ENCODE data around the gene ITGA1. TPM values are rescaled to one million over a fixed set of nuclear protein-coding genes. Genes with fewer than 3 reads are reported as not detected.

The ITGA1 gene
- total and polyA plus RNA-seq, 2 donors (not counting 1 experiment from before 2014, with no cell fraction given) = 0.74 TPM; not detected in 1

DNA sequence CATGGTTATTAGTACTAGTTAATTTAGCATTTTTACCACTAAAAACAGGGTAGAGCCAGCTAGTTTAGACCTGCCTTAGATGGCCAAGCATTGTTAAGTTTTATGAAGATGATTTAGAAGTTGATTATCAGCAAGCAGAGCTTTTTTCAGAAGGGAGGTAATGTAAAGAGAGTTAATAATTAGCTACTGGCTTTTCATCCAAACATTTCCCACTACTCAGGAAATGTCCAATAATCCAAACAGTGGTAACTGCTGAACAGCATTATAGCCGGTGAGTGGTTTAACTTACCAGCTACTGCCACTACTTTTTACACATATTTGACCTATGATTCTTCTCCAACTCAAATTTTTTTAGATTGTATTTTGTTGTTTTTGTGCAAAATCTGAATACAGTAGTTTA, 1.7 kb downstream of the ITGA1 start:
- no peaks in the 10 kb centered on the region for H3K9me3 Mint-ChIP-seq (ENCODE audit: insufficient read depth)
- Histone ChIP-seq H3K36me3 (replicated peaks in 1 of 2; ENCODE audit: control extremely low read depth in 1 of 2, control insufficient read depth in 1 of 2, extremely low read depth in 1 of 2, insufficient read depth in 2 of 2, low read length in 1 of 2) (no peaks in the 10 kb centered on the region), H3K4me2 (replicated peaks; ENCODE audit: low read depth, low read length, poor library complexity, severe bottlenecking) (no peak overlapping the region), H3K27ac (ENCODE audit: low read length in 2 of 2) (no peak overlapping the region), H4K20me1 (ENCODE audit: control insufficient read depth, insufficient read depth, low read length, poor library complexity, severe bottlenecking) (no peaks in the 10 kb centered on the region), H2AFZ (ENCODE audit: insufficient read depth, low read depth, low read length, poor library complexity, severe bottlenecking) (no peak overlapping the region), H3K4me1 (ENCODE audit: control insufficient read depth in 2 of 2, insufficient read depth in 2 of 2, low read length in 2 of 2) (peaks cover 13 to 17% of the 10 kb centered on the region in 2 donors), H3K9ac (ENCODE audit: low read length) (no peak overlapping the region), H3K9me3 (ENCODE audit: control extremely low read depth in 1 of 3, control insufficient read depth in 2 of 3, insufficient read depth in 1 of 3, low read length in 2 of 3) (peaks cover 0 to 1% (median 0%) of the 10 kb centered on the region in 3 donors), H3K27me3 (replicated peaks in 1 of 4; ENCODE audit: control extremely low read depth in 1 of 4, control insufficient read depth in 3 of 4, insufficient read depth in 4 of 4, low read length in 3 of 4) (peaks cover 0 to 42% (median 29%) of the 10 kb centered on the region in 4 experiments), H3K79me2 (ENCODE audit: control insufficient read depth, insufficient read depth, low read length) (no peaks in the 10 kb centered on the region), H3K4me3 (ENCODE audit: control extremely low read depth in 1 of 5, extremely low read depth in 1 of 5, insufficient read depth in 1 of 5, low read depth in 2 of 5, low read length in 4 of 5) (no peak overlapping the region)
- H3K4me3 Mint-ChIP-seq = no peak overlapping the region
- no CpG with 5 or more reads among the region's 1 CpG for WGBS (ENCODE audit: insufficient coverage)
- DNase-seq = no peak
- ATAC-seq (ENCODE audit: low read depth) = no peak
- peaks cover 44% of the 10 kb centered on the region for H3K27me3 Mint-ChIP-seq
- intact Hi-C loops (cut with micrococcal nuclease) = no loop called here
- CTCF ChIA-PET = interaction anchor here (1.0 to 2.2 kb wide), 2 partner anchors 10 to 126 kb away, joined by 3 to 13 read pairs; no protein-coding TSS in a partner anchor
- peaks cover 19% of the 10 kb centered on the region for H3K4me1 Mint-ChIP-seq
- TF ChIP-seq, protein P1, sequence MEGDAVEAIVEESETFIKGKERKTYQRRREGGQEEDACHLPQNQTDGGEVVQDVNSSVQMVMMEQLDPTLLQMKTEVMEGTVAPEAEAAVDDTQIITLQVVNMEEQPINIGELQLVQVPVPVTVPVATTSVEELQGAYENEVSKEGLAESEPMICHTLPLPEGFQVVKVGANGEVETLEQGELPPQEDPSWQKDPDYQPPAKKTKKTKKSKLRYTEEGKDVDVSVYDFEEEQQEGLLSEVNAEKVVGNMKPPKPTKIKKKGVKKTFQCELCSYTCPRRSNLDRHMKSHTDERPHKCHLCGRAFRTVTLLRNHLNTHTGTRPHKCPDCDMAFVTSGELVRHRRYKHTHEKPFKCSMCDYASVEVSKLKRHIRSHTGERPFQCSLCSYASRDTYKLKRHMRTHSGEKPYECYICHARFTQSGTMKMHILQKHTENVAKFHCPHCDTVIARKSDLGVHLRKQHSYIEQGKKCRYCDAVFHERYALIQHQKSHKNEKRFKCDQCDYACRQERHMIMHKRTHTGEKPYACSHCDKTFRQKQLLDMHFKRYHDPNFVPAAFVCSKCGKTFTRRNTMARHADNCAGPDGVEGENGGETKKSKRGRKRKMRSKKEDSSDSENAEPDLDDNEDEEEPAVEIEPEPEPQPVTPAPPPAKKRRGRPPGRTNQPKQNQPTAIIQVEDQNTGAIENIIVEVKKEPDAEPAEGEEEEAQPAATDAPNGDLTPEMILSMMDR (IDR thresholded peaks at IDR 0.05) = no peak
- no peak for TF ChIP-seq EZH2 (IDR thresholded peaks at IDR 0.05; ENCODE audit: borderline replicate concordance, insufficient read depth, low read depth, low read length, poor library complexity, severe bottlenecking)
- POLR2A ChIA-PET = interaction anchor here (1.2 kb wide), 1 partner anchor 10 kb away, joined by 4 read pairs; no protein-coding TSS in a partner anchor
- no peak overlapping the region for H3K27ac Mint-ChIP-seq

DNA sequence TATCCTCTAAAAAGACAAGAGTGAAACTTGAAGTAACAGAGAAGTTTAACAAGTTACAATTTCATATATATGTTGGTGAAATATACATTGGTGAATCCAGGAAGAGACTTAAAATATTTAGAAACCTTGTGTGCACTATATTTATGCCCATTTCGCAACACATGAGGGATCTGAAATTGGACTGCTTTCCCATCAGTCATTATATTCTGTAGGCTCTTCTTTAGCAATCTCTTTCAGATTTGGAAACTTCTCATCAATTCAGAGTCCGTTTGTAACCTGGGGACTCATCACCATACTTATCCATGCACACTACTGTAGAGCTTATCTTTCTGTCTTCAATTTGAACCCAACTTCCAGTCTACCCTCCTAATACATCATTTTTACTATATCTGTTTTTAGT, 2.1 kb downstream of the ITGA1 start:
- Mint-ChIP-seq H3K4me3 (no peak overlapping the region), H3K27ac (no peak overlapping the region), H3K27me3 (peaks cover 40% of the 10 kb centered on the region), H3K4me1 (peaks cover 19% of the 10 kb centered on the region), H3K9me3 (ENCODE audit: insufficient read depth) (no peaks in the 10 kb centered on the region)
- H3K9me3 ChIP-seq (ENCODE audit: control extremely low read depth in 1 of 3, control insufficient read depth in 2 of 3, insufficient read depth in 1 of 3, low read length in 2 of 3) = peaks cover 0 to 3% (median 0%) of the 10 kb centered on the region in 3 donors
- no peak overlapping the region for H3K4me2 ChIP-seq (replicated peaks; ENCODE audit: low read depth, low read length, poor library complexity, severe bottlenecking)
- DNase-seq (no peak), ATAC-seq (ENCODE audit: low read depth) (no peak)
- ChIA-PET CTCF (interaction anchor here (2.2 kb wide), 1 partner anchor 9 kb away, joined by 13 read pairs; no protein-coding TSS in a partner anchor), POLR2A (interaction anchor here (1.2 kb wide), 1 partner anchor 9 kb away, joined by 4 read pairs; no protein-coding TSS in a partner anchor)
- no peak overlapping the region for H3K4me3 ChIP-seq (ENCODE audit: control extremely low read depth in 1 of 5, extremely low read depth in 1 of 5, insufficient read depth in 1 of 5, low read depth in 2 of 5, low read length in 4 of 5)
- no peaks in the 10 kb centered on the region for H3K36me3 ChIP-seq (replicated peaks in 1 of 2; ENCODE audit: control extremely low read depth in 1 of 2, control insufficient read depth in 1 of 2, extremely low read depth in 1 of 2, insufficient read depth in 2 of 2, low read length in 1 of 2)
- H3K27ac ChIP-seq (ENCODE audit: low read length in 2 of 2) = no peak overlapping the region
- H3K27me3 ChIP-seq (replicated peaks in 1 of 4; ENCODE audit: control extremely low read depth in 1 of 4, control insufficient read depth in 3 of 4, insufficient read depth in 4 of 4, low read length in 3 of 4) = peaks cover 0 to 38% (median 26%) of the 10 kb centered on the region in 4 experiments
- H2AFZ ChIP-seq (ENCODE audit: insufficient read depth, low read depth, low read length, poor library complexity, severe bottlenecking) = no peak overlapping the region
- H3K4me1 ChIP-seq (ENCODE audit: control insufficient read depth in 2 of 2, insufficient read depth in 2 of 2, low read length in 2 of 2) = peaks cover 13 to 17% of the 10 kb centered on the region in 2 donors
- H4K20me1 ChIP-seq (ENCODE audit: control insufficient read depth, insufficient read depth, low read length, poor library complexity, severe bottlenecking) = no peaks in the 10 kb centered on the region
- no peaks in the 10 kb centered on the region for H3K79me2 ChIP-seq (ENCODE audit: control insufficient read depth, insufficient read depth, low read length)
- TF ChIP-seq EZH2 (IDR thresholded peaks at IDR 0.05; ENCODE audit: borderline replicate concordance, insufficient read depth, low read depth, low read length, poor library complexity, severe bottlenecking) = no peak
- TF ChIP-seq, protein P1 (IDR thresholded peaks at IDR 0.05) = no peak
- H3K9ac ChIP-seq (ENCODE audit: low read length) = no peak overlapping the region
- intact Hi-C loops (cut with micrococcal nuclease) = no loop called here
- WGBS (ENCODE audit: insufficient coverage) = 100% methylated on average over 2 of the region's 2 CpGs

Measured in B cell (primary cell).